SU-DHL-6 (cell line): Measurements from ENCODE around the gene ITGB1.

Experiments used
- EZH2phosphoT487 ChIP-seq: fragments of 200-600 bp; sonication (generic), shearing (Covaris generic); conservative IDR thresholded peaks from 2 replicates; pipeline ENCODE4 v1.6.1; 2018; ENCODE audit warnings: mild to moderate bottlenecking, antibody characterized with exemption, low read length, moderate library complexity, mixed read lengths
- TF ChIP-seq, protein P1 (sequence below): fragments of 200-600 bp; sonication (generic); IDR thresholded peaks from one replicate; pipeline ENCODE4 v1.5.1; 2017; ENCODE audit warnings: antibody characterized with exemption, mild to moderate bottlenecking, low read length, moderate library complexity; ENCODE audit not compliant: insufficient read depth, poor library complexity, severe bottlenecking

DNA sequence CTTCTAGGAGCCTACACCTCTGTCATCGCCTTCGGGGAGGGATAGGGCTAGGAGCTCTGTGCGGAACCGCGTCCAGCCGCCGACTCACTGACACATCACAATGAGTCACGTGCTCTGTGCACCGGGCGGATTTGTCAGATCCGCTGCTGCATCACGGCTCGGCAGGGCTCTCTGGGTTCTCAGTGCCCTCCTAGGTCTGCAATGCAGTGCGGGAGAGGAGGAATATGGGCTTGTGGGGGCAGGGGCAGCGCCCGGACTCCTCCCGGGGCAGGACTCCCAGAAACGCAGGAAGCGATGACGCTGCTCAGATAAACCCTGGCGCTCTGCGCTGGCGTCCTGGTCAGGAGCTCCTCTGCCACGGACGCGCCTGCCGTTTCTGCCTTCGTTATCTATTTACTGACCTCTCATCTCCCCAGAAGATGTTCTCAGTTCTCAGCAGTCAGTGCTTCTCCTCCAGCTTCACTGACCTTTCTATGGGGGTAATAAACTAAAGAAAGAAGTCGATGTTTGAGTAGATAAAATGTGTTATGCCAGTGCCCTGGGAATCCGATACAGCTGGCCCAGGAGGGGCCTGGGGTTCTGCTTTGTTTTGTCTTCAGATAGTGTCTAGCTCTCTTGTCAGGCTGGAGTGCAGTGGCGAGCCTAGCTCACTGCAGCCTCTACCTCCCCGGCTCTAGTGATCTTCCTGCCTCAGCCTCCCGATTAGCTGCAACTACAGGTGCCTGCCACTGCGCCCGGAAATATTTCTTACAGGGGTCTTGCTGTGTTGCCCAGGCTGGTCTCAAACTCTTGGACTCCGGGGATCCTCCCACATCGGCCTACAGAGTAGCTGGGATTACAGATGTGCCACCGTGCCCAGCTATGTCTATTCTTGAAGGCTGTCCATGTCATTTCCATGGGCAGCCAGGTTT, 22.8 kb upstream of the ITGB1 start:
- TF ChIP-seq, protein P1, sequence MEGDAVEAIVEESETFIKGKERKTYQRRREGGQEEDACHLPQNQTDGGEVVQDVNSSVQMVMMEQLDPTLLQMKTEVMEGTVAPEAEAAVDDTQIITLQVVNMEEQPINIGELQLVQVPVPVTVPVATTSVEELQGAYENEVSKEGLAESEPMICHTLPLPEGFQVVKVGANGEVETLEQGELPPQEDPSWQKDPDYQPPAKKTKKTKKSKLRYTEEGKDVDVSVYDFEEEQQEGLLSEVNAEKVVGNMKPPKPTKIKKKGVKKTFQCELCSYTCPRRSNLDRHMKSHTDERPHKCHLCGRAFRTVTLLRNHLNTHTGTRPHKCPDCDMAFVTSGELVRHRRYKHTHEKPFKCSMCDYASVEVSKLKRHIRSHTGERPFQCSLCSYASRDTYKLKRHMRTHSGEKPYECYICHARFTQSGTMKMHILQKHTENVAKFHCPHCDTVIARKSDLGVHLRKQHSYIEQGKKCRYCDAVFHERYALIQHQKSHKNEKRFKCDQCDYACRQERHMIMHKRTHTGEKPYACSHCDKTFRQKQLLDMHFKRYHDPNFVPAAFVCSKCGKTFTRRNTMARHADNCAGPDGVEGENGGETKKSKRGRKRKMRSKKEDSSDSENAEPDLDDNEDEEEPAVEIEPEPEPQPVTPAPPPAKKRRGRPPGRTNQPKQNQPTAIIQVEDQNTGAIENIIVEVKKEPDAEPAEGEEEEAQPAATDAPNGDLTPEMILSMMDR = no peak
- TF ChIP-seq EZH2phosphoT487 = no peak
